Mammary epithelial cell (primary cell): Measurements from ENCODE around the gene PLCG1.

Source experiments
- EZH2 ChIP-seq: IDR thresholded peaks from 2 replicates; pipeline ENCODE4 v1.6.1; 2012; ENCODE audit warnings: low read length, inconsistent platforms, borderline replicate concordance
- TF ChIP-seq, protein P1 (sequence below), 2 donors: IDR thresholded peaks in 1 of 2; conservative IDR thresholded peaks in 1 of 2; 2 replicates each; pipeline ENCODE4 v1.5.1; 2011 to 2012; ENCODE audit warnings: inconsistent platforms in 2 of 2, low read length in 2 of 2, mild to moderate bottlenecking in 2 of 2, control low read depth in 1 of 2, low read depth in 1 of 2; ENCODE audit not compliant: insufficient read depth in 1 of 2; ENCODE audit errors: extremely low read depth in 1 of 2

DNA sequence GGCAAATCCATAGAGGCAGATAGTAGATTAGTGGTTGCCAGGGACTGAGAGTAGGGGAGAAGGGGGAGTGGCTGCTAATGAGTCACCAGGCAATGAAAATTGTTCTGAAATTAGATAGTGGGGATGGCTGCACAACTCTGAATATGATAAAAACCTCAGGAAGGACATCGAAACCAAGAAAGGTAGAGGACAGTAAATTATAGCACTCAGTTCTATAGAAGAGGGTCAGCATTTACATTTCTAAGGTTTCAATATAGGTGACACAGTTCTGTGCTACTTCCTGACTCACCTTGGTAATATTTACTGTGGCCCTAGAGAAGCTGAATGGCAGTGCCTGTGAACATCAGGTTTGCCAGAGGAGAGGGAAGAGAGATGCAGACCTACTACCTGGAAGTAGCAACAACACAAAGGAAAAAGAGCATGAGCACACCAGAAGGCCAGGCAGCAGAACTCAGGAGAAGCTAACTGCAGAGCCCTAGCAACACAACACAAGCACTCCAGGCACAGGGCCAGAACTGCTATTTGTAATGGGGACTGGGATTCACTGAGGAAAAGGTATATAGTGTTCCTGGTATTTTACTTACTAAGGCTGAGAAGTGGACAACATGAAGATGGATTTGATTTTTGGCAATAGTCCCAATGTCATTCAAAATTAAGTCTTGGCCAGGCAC lies 75.9 kb downstream of the PLCG1 start:
- TF ChIP-seq, protein P1, sequence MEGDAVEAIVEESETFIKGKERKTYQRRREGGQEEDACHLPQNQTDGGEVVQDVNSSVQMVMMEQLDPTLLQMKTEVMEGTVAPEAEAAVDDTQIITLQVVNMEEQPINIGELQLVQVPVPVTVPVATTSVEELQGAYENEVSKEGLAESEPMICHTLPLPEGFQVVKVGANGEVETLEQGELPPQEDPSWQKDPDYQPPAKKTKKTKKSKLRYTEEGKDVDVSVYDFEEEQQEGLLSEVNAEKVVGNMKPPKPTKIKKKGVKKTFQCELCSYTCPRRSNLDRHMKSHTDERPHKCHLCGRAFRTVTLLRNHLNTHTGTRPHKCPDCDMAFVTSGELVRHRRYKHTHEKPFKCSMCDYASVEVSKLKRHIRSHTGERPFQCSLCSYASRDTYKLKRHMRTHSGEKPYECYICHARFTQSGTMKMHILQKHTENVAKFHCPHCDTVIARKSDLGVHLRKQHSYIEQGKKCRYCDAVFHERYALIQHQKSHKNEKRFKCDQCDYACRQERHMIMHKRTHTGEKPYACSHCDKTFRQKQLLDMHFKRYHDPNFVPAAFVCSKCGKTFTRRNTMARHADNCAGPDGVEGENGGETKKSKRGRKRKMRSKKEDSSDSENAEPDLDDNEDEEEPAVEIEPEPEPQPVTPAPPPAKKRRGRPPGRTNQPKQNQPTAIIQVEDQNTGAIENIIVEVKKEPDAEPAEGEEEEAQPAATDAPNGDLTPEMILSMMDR (conservative IDR thresholded peaks at IDR 0.05 in 1 of 2, IDR thresholded peaks at IDR 0.05 in 1 of 2; ENCODE audit: extremely low read depth in 1 of 2, insufficient read depth in 1 of 2, low read depth in 1 of 2, low read length in 2 of 2): no peak
- no peak for TF ChIP-seq EZH2
